ENCODE data around the gene PPP2R5C.

Gene PPP2R5C

GRCh38 chr14:101894365-101895081, 133.0 kb downstream of the PPP2R5C start:
- no peaks in the 10 kb centered on the region for H3K4me1 ChIP-seq (ENCODE audit: control insufficient read depth, low read length)
- no peaks in the 10 kb centered on the region for H3K27me3 ChIP-seq (ENCODE audit: control insufficient read depth, low read length)
- H3K27ac ChIP-seq (ENCODE audit: low read depth, low read length) = no peak overlapping the region
- no peaks in the 10 kb centered on the region for H4K20me1 ChIP-seq (ENCODE audit: control insufficient read depth, insufficient read depth, low read depth, low read length)
- H3K4me2 ChIP-seq (ENCODE audit: low read length) = no peak overlapping the region
- TF ChIP-seq CTCF (IDR thresholded peaks at IDR 0.05; ENCODE audit: low read depth, low read length, poor library complexity, severe bottlenecking) (no peak), EZH2phosphoT487 (IDR thresholded peaks at IDR 0.05; ENCODE audit: borderline replicate concordance, low read length) (no peak)
- no peak overlapping the region for H3K4me3 ChIP-seq (ENCODE audit: low read length)
- H3K9me3 ChIP-seq (ENCODE audit: control insufficient read depth, insufficient read depth, low read length) = no peaks in the 10 kb centered on the region
- H3K36me3 ChIP-seq (ENCODE audit: control insufficient read depth, low read length) = peaks cover 86% of the 10 kb centered on the region
- no peaks in the 10 kb centered on the region for H3K79me2 ChIP-seq (ENCODE audit: control insufficient read depth, low read length)
- no peaks in the 10 kb centered on the region for H3K9me2 ChIP-seq (replicated peaks; ENCODE audit: control insufficient read depth, low read length)
- peaks cover 11% of the 10 kb centered on the region for H3F3A ChIP-seq (ENCODE audit: control insufficient read depth, insufficient read depth)

- H3K4me3 ChIP-seq (ENCODE audit: low read length) = no peak overlapping the region
- H4K20me1 ChIP-seq (ENCODE audit: control insufficient read depth, insufficient read depth, low read depth, low read length) = no peaks in the 10 kb centered on the region
- H3K36me3 ChIP-seq (ENCODE audit: control insufficient read depth, low read length) = peaks cover 86% of the 10 kb centered on the region
- TF ChIP-seq EZH2phosphoT487 (IDR thresholded peaks at IDR 0.05; ENCODE audit: borderline replicate concordance, low read length) (no peak), CTCF (IDR thresholded peaks at IDR 0.05; ENCODE audit: low read depth, low read length, poor library complexity, severe bottlenecking) (no peak)
- H3K4me1 ChIP-seq (ENCODE audit: control insufficient read depth, low read length) = no peaks in the 10 kb centered on the region
- H3K27ac ChIP-seq (ENCODE audit: low read depth, low read length) = no peak overlapping the region
- no peaks in the 10 kb centered on the region for H3K9me3 ChIP-seq (ENCODE audit: control insufficient read depth, insufficient read depth, low read length)
- H3K9me2 ChIP-seq (replicated peaks; ENCODE audit: control insufficient read depth, low read length) = no peaks in the 10 kb centered on the region
- no peak overlapping the region for H3K4me2 ChIP-seq (ENCODE audit: low read length)
- peaks cover 6% of the 10 kb centered on the region for H3F3A ChIP-seq (ENCODE audit: control insufficient read depth, insufficient read depth)
- no peaks in the 10 kb centered on the region for H3K79me2 ChIP-seq (ENCODE audit: control insufficient read depth, low read length)
- H3K27me3 ChIP-seq (ENCODE audit: control insufficient read depth, low read length) = no peaks in the 10 kb centered on the region
Observed at GRCh38 chr14:101895256-101895655, 133.7 kb downstream of the PPP2R5C start.

GRCh38 chr14:101897326-101897725, 135.8 kb downstream of the PPP2R5C start:
- H3K4me2 ChIP-seq (ENCODE audit: low read length) = no peak overlapping the region
- peaks cover 92% of the 10 kb centered on the region for H3K36me3 ChIP-seq (ENCODE audit: control insufficient read depth, low read length)
- peaks cover 6% of the 10 kb centered on the region for H3F3A ChIP-seq (ENCODE audit: control insufficient read depth, insufficient read depth)
- no peaks in the 10 kb centered on the region for H3K9me3 ChIP-seq (ENCODE audit: control insufficient read depth, insufficient read depth, low read length)
- no peaks in the 10 kb centered on the region for H3K27me3 ChIP-seq (ENCODE audit: control insufficient read depth, low read length)
- H3K79me2 ChIP-seq (ENCODE audit: control insufficient read depth, low read length) = no peaks in the 10 kb centered on the region
- H3K9me2 ChIP-seq (replicated peaks; ENCODE audit: control insufficient read depth, low read length) = no peaks in the 10 kb centered on the region
- H4K20me1 ChIP-seq (ENCODE audit: control insufficient read depth, insufficient read depth, low read depth, low read length) = no peaks in the 10 kb centered on the region
- TF ChIP-seq EZH2phosphoT487 (IDR thresholded peaks at IDR 0.05; ENCODE audit: borderline replicate concordance, low read length) = no peak
- no peak for TF ChIP-seq CTCF (IDR thresholded peaks at IDR 0.05; ENCODE audit: low read depth, low read length, poor library complexity, severe bottlenecking)
- no peak overlapping the region for H3K27ac ChIP-seq (ENCODE audit: low read depth, low read length)
- H3K4me1 ChIP-seq (ENCODE audit: control insufficient read depth, low read length) = no peaks in the 10 kb centered on the region
- H3K4me3 ChIP-seq (ENCODE audit: low read length) = no peak overlapping the region

Data from DOHH2 (cell line).